Fibroblast of villous mesenchyme (primary cell): ENCODE results near the gene CSRP3. TPM values are rescaled to one million over a fixed set of nuclear protein-coding genes. Genes with fewer than 3 reads are reported as not detected.

Experiments
- DNase-seq: peaks from one replicate; pipeline ENCODE4 v3.0.0-alpha.2; 2010; ENCODE audit warnings: low read depth
- H3K4me3 ChIP-seq: 2 replicates; pipeline ENCODE4 v1.5.1; 2011; ENCODE audit warnings: low read depth, mild to moderate bottlenecking, low read length
- CTCF ChIP-seq: IDR thresholded peaks from 2 replicates; pipeline ENCODE4 v1.5.1; 2012; ENCODE audit warnings: low read depth, mild to moderate bottlenecking, low read length; ENCODE audit not compliant: insufficient read depth
- total RNA-seq: library from RNA; depleted of rRNA; stranded (reverse); fragments of >200 nt; gene quantifications from 2 replicates; pipeline ENCODE4 v1.2.3, GENCODE V29; 2012

CSRP3 gene
- total RNA-seq, 1 donor: not detected

GRCh38 chr11:19239039-19239438 lies 37.3 kb upstream of the CSRP3 start:
- H3K4me3 ChIP-seq: no peak overlapping the region
- DNase-seq: no peak

GRCh38 chr11:19237813-19238212 lies 36.0 kb upstream of the CSRP3 start:
- TF ChIP-seq CTCF: no peak
- no peak overlapping the region for H3K4me3 ChIP-seq
- no peak for DNase-seq

More at GRCh38 chr11:19239039-19239438, 37.3 kb upstream of the CSRP3 start:
- TF ChIP-seq CTCF: no peak

GRCh38 chr11:19237381-19237780 lies 35.6 kb upstream of the CSRP3 start:
- H3K4me3 ChIP-seq: no peak overlapping the region
- TF ChIP-seq CTCF: no peak
- DNase-seq: no peak

GRCh38 chr11:19234231-19234817 lies 32.5 kb upstream of the CSRP3 start:
- DNase-seq: no peak
- no peak for TF ChIP-seq CTCF
- H3K4me3 ChIP-seq: no peak overlapping the region

GRCh38 chr11:19232910-19233503 lies 31.2 kb upstream of the CSRP3 start:
- H3K4me3 ChIP-seq: no peak overlapping the region
- DNase-seq: peak; percentile 66
- no peak for TF ChIP-seq CTCF

GRCh38 chr11:19229671-19230070 lies 27.9 kb upstream of the CSRP3 start:
- no peak for DNase-seq
- no peak for TF ChIP-seq CTCF
- no peak overlapping the region for H3K4me3 ChIP-seq

- peak; percentile 70 for DNase-seq
- TF ChIP-seq CTCF: no peak
- no peak overlapping the region for H3K4me3 ChIP-seq
These were observed 27.2 kb upstream of the CSRP3 start for GRCh38 chr11:19228968-19229367.
